Neural cell (in vitro differentiated cells): ENCODE measurements around the gene EPB41L2. TPM values are rescaled to one million over a fixed set of nuclear protein-coding genes. Genes with fewer than 3 reads are reported as not detected.

Source experiments
- H2AFZ ChIP-seq: fragments of 200-600, 300-800 bp; sonication (generic), shearing (Covaris generic); 2 replicates; pipeline ENCODE4 v1.6.0; 2014; ENCODE audit warnings: low read depth, mild to moderate bottlenecking, antibody characterized with exemption, low read length, moderate library complexity
- H3F3A ChIP-seq: fragments of 200-600 bp; shearing (Covaris generic); 2 replicates; pipeline ENCODE4 v1.6.1; 2016; ENCODE audit warnings: mild to moderate bottlenecking, moderate library complexity, mixed read lengths, antibody characterized with exemption, low read length; ENCODE audit not compliant: insufficient read depth, poor library complexity, severe bottlenecking
- H3K27ac ChIP-seq: fragments of 200-600, 300-800 bp; sonication (generic), shearing (Covaris generic); 2 replicates; pipeline ENCODE4 v1.5.1; 2014; ENCODE audit warnings: mild to moderate bottlenecking, low read length, moderate library complexity
- H3K27me3 ChIP-seq: fragments of 300-800, 200-600 bp; sonication (generic), shearing (Covaris generic); 2 replicates; pipeline ENCODE4 v1.6.0; 2014; ENCODE audit warnings: mild to moderate bottlenecking, low read depth, low read length, moderate library complexity; ENCODE audit not compliant: insufficient read depth
- H3K36me3 ChIP-seq: fragments of 300-800, 200-600 bp; sonication (generic), shearing (Covaris generic); 2 replicates; pipeline ENCODE4 v1.5.1; 2014; ENCODE audit warnings: mild to moderate bottlenecking, antibody characterized with exemption, low read length, moderate library complexity; ENCODE audit not compliant: insufficient read depth
- H3K4me2 ChIP-seq: fragments of 300-800, 200-600 bp; sonication (generic), shearing (Covaris generic); 2 replicates; pipeline ENCODE4 v1.6.0; 2014; ENCODE audit warnings: mild to moderate bottlenecking, low read length
- H3K4me3 ChIP-seq: fragments of 300-800, 200-600 bp; sonication (generic), shearing (Covaris generic); 2 replicates; pipeline ENCODE4 v1.5.1; 2014; ENCODE audit warnings: mild to moderate bottlenecking, low read length, moderate library complexity
- H3K79me2 ChIP-seq: fragments of 200-600 bp; shearing (Covaris generic); replicated peaks from 2 replicates; pipeline ENCODE4 v1.6.0; 2014; ENCODE audit warnings: mild to moderate bottlenecking, low read length, moderate library complexity; ENCODE audit not compliant: insufficient read depth
- H3K9ac ChIP-seq: fragments of 300-800, 200-600 bp; sonication (generic), shearing (Covaris generic); 2 replicates; pipeline ENCODE4 v1.6.1; 2016; ENCODE audit warnings: mild to moderate bottlenecking, low read length, mixed read lengths
- H3K9me2 ChIP-seq: fragments of 200-600 bp; shearing (Covaris generic); 2 replicates; pipeline ENCODE4 v1.6.1; 2016; ENCODE audit warnings: mild to moderate bottlenecking, low read length, mixed read lengths; ENCODE audit not compliant: insufficient read depth
- H3K9me3 ChIP-seq: fragments of 200-600, 300-800 bp; sonication (generic), shearing (Covaris generic); 2 replicates; pipeline ENCODE4 v1.6.1; 2016; ENCODE audit warnings: mild to moderate bottlenecking, mixed run types, low read length, moderate library complexity, mixed read lengths
- H4K20me1 ChIP-seq: fragments of 200-600 bp; shearing (Covaris generic); 2 replicates; pipeline ENCODE4 v1.6.1; 2016; ENCODE audit warnings: mild to moderate bottlenecking, mixed run types; ENCODE audit not compliant: insufficient read depth
- EP300 ChIP-seq: fragments of 450-650 bp; conservative IDR thresholded peaks from 2 replicates; pipeline ENCODE4 v1.6.1; 2014; ENCODE audit warnings: antibody characterized with exemption, mild to moderate bottlenecking, moderate library complexity; ENCODE audit not compliant: poor library complexity, severe bottlenecking
- EZH2 ChIP-seq: fragments of 200-600, 300-800 bp; shearing (Covaris generic), sonication (generic); IDR thresholded peaks from 2 replicates; pipeline ENCODE4 v1.6.1; 2014; ENCODE audit warnings: antibody characterized with exemption, low read length, borderline replicate concordance, mild to moderate bottlenecking; ENCODE audit not compliant: insufficient read depth, poor library complexity, severe bottlenecking
- MXI1 ChIP-seq: fragments of 450-650 bp; conservative IDR thresholded peaks from 2 replicates; pipeline ENCODE4 v1.6.1; 2014; ENCODE audit warnings: antibody characterized with exemption, mild to moderate bottlenecking; ENCODE audit not compliant: poor library complexity, severe bottlenecking
- POLR2AphosphoS5 ChIP-seq: IDR thresholded peaks from 2 replicates; pipeline ENCODE4 v1.6.1; 2012
- RAD21 ChIP-seq: fragments of 450-650 bp; conservative IDR thresholded peaks from 2 replicates; pipeline ENCODE4 v1.6.1; 2014; ENCODE audit warnings: antibody characterized with exemption, mild to moderate bottlenecking, moderate library complexity
- REST ChIP-seq: IDR thresholded peaks from 2 replicates; pipeline ENCODE4 v1.6.1; 2012; ENCODE audit warnings: borderline replicate concordance
- SMC3 ChIP-seq: fragments of 450-650 bp; conservative IDR thresholded peaks from 2 replicates; pipeline ENCODE4 v1.6.1; 2014; ENCODE audit warnings: antibody characterized with exemption, mild to moderate bottlenecking, moderate library complexity; ENCODE audit not compliant: poor library complexity
- TAF1 ChIP-seq: IDR thresholded peaks from 2 replicates; pipeline ENCODE4 v1.6.1; 2012; ENCODE audit warnings: low read depth
- polyA plus RNA-seq: library from polyadenylated mRNA; depleted of rRNA; stranded (reverse); fragments of >200 nt; gene quantifications from 2 replicates; pipeline ENCODE4 v1.2.3, GENCODE V29; 2014
- TF ChIP-seq, protein P1 (sequence below): fragments of 450-650 bp; IDR thresholded peaks from 2 replicates; pipeline ENCODE4 v1.5.1; 2014; ENCODE audit warnings: antibody characterized with exemption, mild to moderate bottlenecking, moderate library complexity; ENCODE audit not compliant: poor library complexity, severe bottlenecking

Gene EPB41L2
- polyA plus RNA-seq, 1 donor from 2014 or later, result 13.5 TPM

- H3F3A ChIP-seq, result no peaks in the 10 kb centered on the region
- no peaks in the 10 kb centered on the region for H3K36me3 ChIP-seq
- H3K9ac ChIP-seq, result no peak overlapping the region
- H2AFZ ChIP-seq, result no peak overlapping the region
- H3K9me2 ChIP-seq, result no peaks in the 10 kb centered on the region
- H4K20me1 ChIP-seq, result no peaks in the 10 kb centered on the region
- TF ChIP-seq POLR2AphosphoS5 (no peak), SMC3 (no peak), MXI1 (no peak), TAF1 (no peak), EZH2 (no peak), RAD21 (no peak), EP300 (no peak), REST (no peak)
- TF ChIP-seq, protein P1, sequence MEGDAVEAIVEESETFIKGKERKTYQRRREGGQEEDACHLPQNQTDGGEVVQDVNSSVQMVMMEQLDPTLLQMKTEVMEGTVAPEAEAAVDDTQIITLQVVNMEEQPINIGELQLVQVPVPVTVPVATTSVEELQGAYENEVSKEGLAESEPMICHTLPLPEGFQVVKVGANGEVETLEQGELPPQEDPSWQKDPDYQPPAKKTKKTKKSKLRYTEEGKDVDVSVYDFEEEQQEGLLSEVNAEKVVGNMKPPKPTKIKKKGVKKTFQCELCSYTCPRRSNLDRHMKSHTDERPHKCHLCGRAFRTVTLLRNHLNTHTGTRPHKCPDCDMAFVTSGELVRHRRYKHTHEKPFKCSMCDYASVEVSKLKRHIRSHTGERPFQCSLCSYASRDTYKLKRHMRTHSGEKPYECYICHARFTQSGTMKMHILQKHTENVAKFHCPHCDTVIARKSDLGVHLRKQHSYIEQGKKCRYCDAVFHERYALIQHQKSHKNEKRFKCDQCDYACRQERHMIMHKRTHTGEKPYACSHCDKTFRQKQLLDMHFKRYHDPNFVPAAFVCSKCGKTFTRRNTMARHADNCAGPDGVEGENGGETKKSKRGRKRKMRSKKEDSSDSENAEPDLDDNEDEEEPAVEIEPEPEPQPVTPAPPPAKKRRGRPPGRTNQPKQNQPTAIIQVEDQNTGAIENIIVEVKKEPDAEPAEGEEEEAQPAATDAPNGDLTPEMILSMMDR, result no peak
- H3K27me3 ChIP-seq, result no peaks in the 10 kb centered on the region
- H3K4me2 ChIP-seq, result no peak overlapping the region
- H3K4me3 ChIP-seq, result no peak overlapping the region
- no peaks in the 10 kb centered on the region for H3K9me3 ChIP-seq
- no peaks in the 10 kb centered on the region for H3K79me2 ChIP-seq
- H3K27ac ChIP-seq, result no peak overlapping the region
Observed at GRCh38 chr6:131001945-131002660, 60.9 kb downstream of the EPB41L2 start.

DNA sequence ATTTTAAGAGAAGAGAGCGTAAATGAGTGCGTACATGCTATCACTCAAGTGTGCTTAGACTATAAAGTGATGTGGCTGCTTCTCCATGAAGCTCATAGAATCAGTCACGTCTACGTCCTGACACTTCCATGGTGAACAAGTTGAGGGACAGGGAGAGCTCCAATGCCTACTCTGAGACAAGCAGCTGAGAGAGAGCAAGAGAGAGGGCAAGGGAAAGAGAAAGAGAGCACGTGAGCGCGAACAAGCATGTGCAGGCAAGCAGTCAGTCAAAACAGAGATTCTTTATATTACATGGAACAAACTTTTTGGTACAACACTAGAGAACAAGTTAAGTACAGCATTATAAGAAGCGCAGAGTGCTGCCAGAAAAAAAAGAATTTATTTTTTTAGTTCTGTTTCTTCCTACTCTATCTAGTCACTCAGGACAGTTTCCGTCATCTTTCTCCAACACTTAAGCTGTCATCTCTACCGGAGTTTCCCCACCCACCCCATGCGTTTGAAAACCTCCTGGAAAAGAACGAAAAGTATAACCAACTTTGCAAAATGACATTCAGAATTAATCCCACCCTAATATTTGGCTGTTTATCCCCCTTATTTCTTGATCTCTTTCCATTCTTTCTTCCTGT lies 61.8 kb downstream of the EPB41L2 start:
- Histone ChIP-seq H3K27ac (no peak overlapping the region), H3K9me3 (no peaks in the 10 kb centered on the region), H3F3A (no peaks in the 10 kb centered on the region), H3K9ac (no peak overlapping the region), H3K4me2 (no peak overlapping the region), H4K20me1 (no peaks in the 10 kb centered on the region), H3K27me3 (no peaks in the 10 kb centered on the region), H3K4me3 (no peak overlapping the region), H3K9me2 (no peaks in the 10 kb centered on the region), H3K36me3 (no peaks in the 10 kb centered on the region), H2AFZ (no peak overlapping the region), H3K79me2 (no peaks in the 10 kb centered on the region)
- TF ChIP-seq EP300 (no peak), REST (no peak), MXI1 (no peak), EZH2 (no peak), SMC3 (no peak), RAD21 (no peak), TAF1 (no peak), POLR2AphosphoS5 (no peak)
- TF ChIP-seq, protein P1, result no peak
